Psoas muscle (tissue), 8 donors: ENCODE data around the gene RPS15A. TPM values are rescaled to one million over a fixed set of nuclear protein-coding genes. Genes with fewer than 3 reads are reported as not detected.
A peak's percentile ranks its signal among the peaks of the same experiment; 100 is the strongest.

Experiments
- ATAC-seq, 4 donors: fragments of 200-7000 bp; cut with Tn5 transposase; one replicate each; pipeline ENCODE4 v1.9.1; 2020; ENCODE audit warnings: moderate library complexity in 3 of 4, mild to moderate bottlenecking in 2 of 4
- DNase-seq, 2 donors: peaks; one replicate each; pipeline ENCODE4 v3.0.0-alpha.2; 2020
- H3K27ac ChIP-seq: fragments of 200-600 bp; one replicate; pipeline ENCODE4 v1.8.0; 2022
- H3K27me3 ChIP-seq, 3 donors: fragments of 200-600 bp in 1 of 3; one replicate each; pipeline versions ENCODE4 v1.6.1 to v1.8.0; 2013 to 2022; ENCODE audit warnings: low read length in 2 of 3, mild to moderate bottlenecking in 2 of 3, moderate library complexity in 1 of 3; ENCODE audit not compliant: insufficient read depth in 3 of 3
- H3K36me3 ChIP-seq, 2 donors: fragments of 200-600 bp in 1 of 2; one replicate each; pipeline versions ENCODE4 v1.6.1 to v1.8.0; 2013 to 2022; ENCODE audit warnings: low read depth in 1 of 2, mild to moderate bottlenecking in 1 of 2, moderate library complexity in 1 of 2; ENCODE audit not compliant: insufficient read depth in 1 of 2
- H3K4me1 ChIP-seq: fragments of 200-600 bp; one replicate; pipeline ENCODE4 v1.8.0; 2022
- H3K4me3 ChIP-seq: fragments of 200-600 bp; one replicate; pipeline ENCODE4 v1.8.0; 2022; ENCODE audit warnings: mild to moderate bottlenecking
- H3K9me3 ChIP-seq: fragments of 200-600 bp; one replicate; pipeline ENCODE4 v1.8.0; 2022
- CTCF ChIP-seq: fragments of 200-600 bp; IDR thresholded peaks from one replicate; pipeline ENCODE4 v1.8.0; 2022; ENCODE audit warnings: antibody characterized with exemption
- WGBS, 3 donors: extraction: QIAGEN DNeasy Blood & Tissue Kit; methylation state at CpG; one replicate each; pipeline versions ENCODE4 v1.1.6 to v1.1.7; 2013; 5-methylcytosine and 5-hydroxymethylcytosine counted together
- intact Hi-C, 2 donors: fragments of 100-400 bp; cut with DNase I; formaldehyde crosslinking; loops; one replicate each; pipeline versions ENCODE4 v1.11.0 to v1.14.2; 2022
- polyA plus RNA-seq, 3 donors: library from polyadenylated mRNA; stranded (reverse); fragments of 200-250 nt; gene quantifications; one replicate each; pipeline ENCODE4 v1.2.3, GENCODE V29; 2013
- total RNA-seq, 4 donors: library from RNA; stranded (reverse); fragmentation: NEBNext Ultra II Directional in 2 of 4; extraction: Animal tissue kit (Norgen Biotek cat#: 25700) in 2 of 4; gene quantifications; one replicate each; pipeline versions ENCODE4 v1.2.1 to v1.2.4, GENCODE V29; 2021 to 2023
- donor health status: healthy with polysubstance abuse.
- donor health status: DM: no; HTN: no; CAD: no; lungs with moderate emphysema.
- donor health status: Bipolar disorder and iron deficiency.
- donor health status: healthy.
- donor health status: DM: yes; HTN: yes; CAD: no.
- donor health status: DM: no; HTN: no; CAD: no.
- donor health status: DM: no; HTN: no; CAD: no.
- donor health status: DM: yes; HTN: yes; CAD: no.

Gene RPS15A
- total and polyA plus RNA-seq, 7 donors: 822 to 3,567 (median 1,272) TPM

GRCh38 chr16:18827890-18828289, 37.8 kb upstream of the RPS15A start:
- H3K4me3 ChIP-seq: no peak overlapping the region

GRCh38 chr16:18816286-18816685, 26.2 kb upstream of the RPS15A start:
- Histone ChIP-seq H3K27me3 (no peaks in the 10 kb centered on the region), H3K36me3 (peaks cover 7 to 91% of the 10 kb centered on the region in 2 donors), H3K9me3 (no peaks in the 10 kb centered on the region), H3K4me3 (no peak overlapping the region), H3K4me1 (peaks cover 32% of the 10 kb centered on the region), H3K27ac (peak overlapping the region; percentile 59)
- WGBS, 3 donors: 37 to 47% (median 40%) methylated on average over 3 of the region's 3 CpGs
- no peak for DNase-seq
- no peak for ATAC-seq
- TF ChIP-seq CTCF: no peak
- intact Hi-C loops: loop anchor here (1.0 to 5.0 kb wide), 2 partner anchors 17 to 36 kb away; no protein-coding TSS in a partner anchor

More at GRCh38 chr16:18827890-18828289, 37.8 kb upstream of the RPS15A start:
- no peak for ATAC-seq
- 91 to 93% (median 92%) methylated on average over 4 of the region's 4 CpGs for WGBS, 3 donors
- intact Hi-C loops: no loop called here
- no peak overlapping the region for H3K27ac ChIP-seq
- TF ChIP-seq CTCF: no peak
- peaks cover 14 to 62% of the 10 kb centered on the region in 2 donors for H3K36me3 ChIP-seq
- no peaks in the 10 kb centered on the region for H3K27me3 ChIP-seq
- H3K9me3 ChIP-seq: no peaks in the 10 kb centered on the region
- no peak for DNase-seq
- H3K4me1 ChIP-seq: no peaks in the 10 kb centered on the region

- ATAC-seq: peak; percentile 84 to 93 (median 87)
- Histone ChIP-seq H3K4me3 (peak overlapping the region; percentile 20), H3K9me3 (no peaks in the 10 kb centered on the region), H3K36me3 (peaks cover 13 to 94% of the 10 kb centered on the region in 2 donors), H3K4me1 (peaks cover 18% of the 10 kb centered on the region), H3K27me3 (no peaks in the 10 kb centered on the region), H3K27ac (peak overlapping the region; percentile 77)
- intact Hi-C loops: no loop called here
- DNase-seq: no peak
- no peak for TF ChIP-seq CTCF
- WGBS, 3 donors: 30 to 56% (median 33%) methylated on average over 3 of the region's 3 CpGs
These were observed 21.8 kb upstream of the RPS15A start for GRCh38 chr16:18811925-18812324.

GRCh38 chr16:18809165-18809564, 19.0 kb upstream of the RPS15A start:
- H3K4me3 ChIP-seq: no peak overlapping the region
- DNase-seq: no peak
- no peaks in the 10 kb centered on the region for H3K9me3 ChIP-seq
- peaks cover 26% of the 10 kb centered on the region for H3K4me1 ChIP-seq
- TF ChIP-seq CTCF: no peak
- H3K36me3 ChIP-seq: peaks cover 16 to 82% of the 10 kb centered on the region in 2 donors
- peak in 1 of 4 donors; percentile 13 for ATAC-seq
- no peaks in the 10 kb centered on the region for H3K27me3 ChIP-seq
- 90 to 92% (median 91%) methylated on average over 13 of the region's 13 CpGs for WGBS, 3 donors
- no peak overlapping the region for H3K27ac ChIP-seq
- intact Hi-C loops: loop anchor here (10.0 kb wide), 2 partner anchors 46 to 156 kb away; no protein-coding TSS in a partner anchor

- Histone ChIP-seq H3K4me1 (peaks cover 23% of the 10 kb centered on the region), H3K27me3 (no peaks in the 10 kb centered on the region), H3K36me3 (peaks cover 9 to 50% of the 10 kb centered on the region in 2 donors), H3K4me3 (no peak overlapping the region), H3K27ac (peak overlapping the region; percentile 82), H3K9me3 (no peaks in the 10 kb centered on the region)
- intact Hi-C loops: loop anchor here (10.0 kb wide), 2 partner anchors 49 to 159 kb away; no protein-coding TSS in a partner anchor
- DNase-seq: no peak
- WGBS, 3 donors: 14 to 26% (median 24%) methylated on average over 2 of the region's 2 CpGs
- no peak for TF ChIP-seq CTCF
- no peak for ATAC-seq
These were observed 15.2 kb upstream of the RPS15A start for GRCh38 chr16:18805257-18805773.
